Neural cell (in vitro differentiated cells): ENCODE results near the gene NECTIN1.

ENCODE experiments used
- CTCF ChIP-seq: fragments of 450-650 bp; IDR thresholded peaks from 2 replicates; pipeline ENCODE4 v1.5.1; 2014; ENCODE audit warnings: antibody characterized with exemption, mild to moderate bottlenecking, moderate library complexity; ENCODE audit not compliant: poor library complexity, severe bottlenecking
- MXI1 ChIP-seq: fragments of 450-650 bp; conservative IDR thresholded peaks from 2 replicates; pipeline ENCODE4 v1.6.1; 2014; ENCODE audit warnings: antibody characterized with exemption, mild to moderate bottlenecking; ENCODE audit not compliant: poor library complexity, severe bottlenecking
- POLR2AphosphoS5 ChIP-seq: IDR thresholded peaks from 2 replicates; pipeline ENCODE4 v1.6.1; 2012
- RAD21 ChIP-seq: fragments of 450-650 bp; conservative IDR thresholded peaks from 2 replicates; pipeline ENCODE4 v1.6.1; 2014; ENCODE audit warnings: antibody characterized with exemption, mild to moderate bottlenecking, moderate library complexity
- REST ChIP-seq: IDR thresholded peaks from 2 replicates; pipeline ENCODE4 v1.6.1; 2012; ENCODE audit warnings: borderline replicate concordance
- TAF1 ChIP-seq: IDR thresholded peaks from 2 replicates; pipeline ENCODE4 v1.6.1; 2012; ENCODE audit warnings: low read depth

GRCh38 chr11:119592642-119593041 lies 136.4 kb downstream of the NECTIN1 start:
- TF ChIP-seq CTCF: no peak
- TF ChIP-seq RAD21: no peak
- TF ChIP-seq POLR2AphosphoS5: no peak
- no peak for TF ChIP-seq TAF1
- TF ChIP-seq REST: no peak
- TF ChIP-seq MXI1: no peak
